Measurements from ENCODE around the gene STRADA. TPM values are rescaled to one million over a fixed set of nuclear protein-coding genes. Genes with fewer than 3 reads are reported as not detected.

Gene STRADA
- total and polyA plus RNA-seq, 9 of the 15 experiments (the other 6 are each of a cell fraction or from before 2014, with no cell fraction given), result 6.6 to 33.0 (median 20.5) TPM

GRCh38 chr17:63773272-63774140 is 31.9 kb upstream of the STRADA start, which contains the start of gene CCDC47 (continued):
- no peak for TF ChIP-seq ARID3A (IDR thresholded peaks at IDR 0.05; ENCODE audit: borderline replicate concordance, low read depth, low read length)
- TF ChIP-seq NFATC3 (IDR thresholded peaks at IDR 0.05), result peak; percentile 67
- no peak for TF ChIP-seq ZNF224 (CRISPR knock-in tag; IDR thresholded peaks at IDR 0.05)
- TF ChIP-seq ZNF140 (CRISPR knock-in tag; IDR thresholded peaks at IDR 0.05), result no peak
- no peak for TF ChIP-seq ZNF717 (CRISPR knock-in tag; IDR thresholded peaks at IDR 0.05)
- no peak for TF ChIP-seq CHD7 (IDR thresholded peaks at IDR 0.05; ENCODE audit: low read depth, low read length)
- TF ChIP-seq GTF2A2 (tag; IDR thresholded peaks at IDR 0.05), result no peak
- peak; percentile 86 for TF ChIP-seq PCBP1 (IDR thresholded peaks at IDR 0.05; ENCODE audit: low read depth, low read length, poor library complexity, severe bottlenecking)
- TF ChIP-seq GABPA (tag; conservative IDR thresholded peaks at IDR 0.05; ENCODE audit: low read depth), result peak; percentile 99
- TF ChIP-seq E4F1 (CRISPR knock-in tag; IDR thresholded peaks at IDR 0.05; ENCODE audit: borderline replicate concordance), result no peak
- no peak; the same call in 1 of the 2 replicates for TF ChIP-seq BRD4 (IDR thresholded peaks at IDR 0.05)

All from K562 (cell line).